Thoracic aorta (tissue), 2 donors: Measurements from ENCODE around the gene C11orf21. TPM values are rescaled to one million over a fixed set of nuclear protein-coding genes. Genes with fewer than 3 reads are reported as not detected.

Experiments used
- ATAC-seq: fragments of 150-250 bp; one replicate; pipeline ENCODE4 v1.8.0; 2017; ENCODE audit warnings: low read depth; ENCODE audit not compliant: insufficient number of reproducible peaks, low FRiP score
- DNase-seq: peaks from one replicate; pipeline ENCODE4 v3.0.0-alpha.2; 2020; ENCODE audit warnings: low spot score
- H3K27ac ChIP-seq, 2 donors: fragments of 200-600 bp; sonication (generic); 1 replicate in 1 of 2; 2 replicates in 1 of 2; pipeline ENCODE4 v1.5.1; 2016; ENCODE audit warnings: mild to moderate bottlenecking in 2 of 2, moderate library complexity in 2 of 2
- H3K27me3 ChIP-seq: fragments of 200-600 bp; sonication (generic); replicated peaks from 2 replicates; pipeline ENCODE4 v1.6.0; 2016; ENCODE audit warnings: mild to moderate bottlenecking; ENCODE audit not compliant: insufficient read depth
- H3K36me3 ChIP-seq: fragments of 200-600 bp; sonication (generic); one replicate; pipeline ENCODE4 v1.5.1; 2016
- H3K4me1 ChIP-seq, 2 donors: fragments of 200-600 bp; sonication (generic); 1 replicate in 1 of 2; 2 replicates in 1 of 2; pipeline versions ENCODE4 v1.5.1 to v1.6.0; 2016; ENCODE audit warnings: low read depth in 2 of 2, mild to moderate bottlenecking in 1 of 2; ENCODE audit not compliant: control insufficient read depth in 1 of 2
- H3K4me3 ChIP-seq: fragments of 200-600 bp; sonication (generic); 2 replicates; pipeline ENCODE4 v1.5.1; 2016; ENCODE audit warnings: mild to moderate bottlenecking
- H3K9me3 ChIP-seq: fragments of 200-600 bp; sonication (generic); 2 replicates; pipeline ENCODE4 v1.5.1; 2016
- total RNA-seq, 2 donors: library from RNA; depleted of rRNA; stranded (reverse); fragments of >200 nt; gene quantifications; one replicate each; pipeline versions ENCODE4 v1.1.0 to v1.2.3, GENCODE V29; 2016
- TF ChIP-seq, protein P1 (sequence below): fragments of 200-600 bp; sonication (generic); IDR thresholded peaks from one replicate; pipeline ENCODE4 v1.5.1; 2019; ENCODE audit warnings: antibody characterized with exemption

C11orf21 gene
- total RNA-seq, 2 donors from 2014 or later = 1.1 to 4.3 TPM

DNA sequence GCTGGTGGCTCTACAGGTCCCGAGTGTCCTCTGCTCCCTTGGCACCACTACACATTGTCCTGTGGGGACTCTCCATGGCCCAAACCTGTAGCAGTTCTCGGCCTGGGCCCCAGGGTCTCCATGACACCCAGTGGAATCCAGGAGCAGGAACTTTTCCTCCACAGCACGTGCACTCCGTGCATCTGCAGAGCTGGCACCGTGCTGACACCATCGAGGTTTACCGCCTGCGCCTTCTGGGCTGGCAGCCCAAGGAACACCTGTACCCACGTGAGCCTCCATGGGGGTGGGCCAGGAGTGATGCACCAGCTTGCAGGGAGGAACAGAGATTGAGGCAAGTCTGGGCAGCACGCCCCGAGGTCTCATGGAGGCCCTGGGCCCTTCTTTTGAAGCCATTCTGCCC, 25.3 kb upstream of the C11orf21 start:
- DNase-seq = no peak
- ATAC-seq = no peak
- TF ChIP-seq, protein P1, sequence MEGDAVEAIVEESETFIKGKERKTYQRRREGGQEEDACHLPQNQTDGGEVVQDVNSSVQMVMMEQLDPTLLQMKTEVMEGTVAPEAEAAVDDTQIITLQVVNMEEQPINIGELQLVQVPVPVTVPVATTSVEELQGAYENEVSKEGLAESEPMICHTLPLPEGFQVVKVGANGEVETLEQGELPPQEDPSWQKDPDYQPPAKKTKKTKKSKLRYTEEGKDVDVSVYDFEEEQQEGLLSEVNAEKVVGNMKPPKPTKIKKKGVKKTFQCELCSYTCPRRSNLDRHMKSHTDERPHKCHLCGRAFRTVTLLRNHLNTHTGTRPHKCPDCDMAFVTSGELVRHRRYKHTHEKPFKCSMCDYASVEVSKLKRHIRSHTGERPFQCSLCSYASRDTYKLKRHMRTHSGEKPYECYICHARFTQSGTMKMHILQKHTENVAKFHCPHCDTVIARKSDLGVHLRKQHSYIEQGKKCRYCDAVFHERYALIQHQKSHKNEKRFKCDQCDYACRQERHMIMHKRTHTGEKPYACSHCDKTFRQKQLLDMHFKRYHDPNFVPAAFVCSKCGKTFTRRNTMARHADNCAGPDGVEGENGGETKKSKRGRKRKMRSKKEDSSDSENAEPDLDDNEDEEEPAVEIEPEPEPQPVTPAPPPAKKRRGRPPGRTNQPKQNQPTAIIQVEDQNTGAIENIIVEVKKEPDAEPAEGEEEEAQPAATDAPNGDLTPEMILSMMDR = no peak
- Histone ChIP-seq H3K27me3 (no peaks in the 10 kb centered on the region), H3K27ac (no peak overlapping the region), H3K4me1 (peaks cover 0 to 5% of the 10 kb centered on the region in 2 donors), H3K9me3 (no peaks in the 10 kb centered on the region), H3K36me3 (no peaks in the 10 kb centered on the region), H3K4me3 (no peak overlapping the region)

DNA sequence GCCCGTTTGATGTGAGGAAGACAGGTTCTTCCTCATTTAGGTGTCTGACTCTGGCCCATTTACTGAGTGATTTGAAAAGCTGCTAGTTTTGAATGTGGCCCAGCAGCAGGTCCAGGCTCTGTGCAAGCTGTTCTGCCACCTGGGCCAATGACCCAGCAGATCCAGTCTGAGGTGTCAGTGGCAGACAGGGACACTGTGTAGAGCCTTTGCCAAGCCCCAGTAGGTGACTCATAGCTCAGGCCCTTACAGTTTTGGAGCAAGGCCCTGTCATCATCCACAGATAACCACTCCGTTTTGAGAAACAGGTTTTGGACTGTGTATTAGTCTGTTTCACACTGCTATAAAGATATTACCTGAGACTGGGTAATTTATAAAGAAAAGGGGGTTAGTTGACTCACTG, 24.0 kb upstream of the C11orf21 start:
- H3K4me1 ChIP-seq = peaks cover 0 to 5% of the 10 kb centered on the region in 2 donors
- H3K36me3 ChIP-seq = no peaks in the 10 kb centered on the region
- TF ChIP-seq, protein P1 = no peak
- ATAC-seq (no peak), DNase-seq (no peak)
- no peak overlapping the region for H3K4me3 ChIP-seq
- H3K9me3 ChIP-seq = no peaks in the 10 kb centered on the region
- no peak overlapping the region for H3K27ac ChIP-seq
- H3K27me3 ChIP-seq = no peaks in the 10 kb centered on the region

DNA sequence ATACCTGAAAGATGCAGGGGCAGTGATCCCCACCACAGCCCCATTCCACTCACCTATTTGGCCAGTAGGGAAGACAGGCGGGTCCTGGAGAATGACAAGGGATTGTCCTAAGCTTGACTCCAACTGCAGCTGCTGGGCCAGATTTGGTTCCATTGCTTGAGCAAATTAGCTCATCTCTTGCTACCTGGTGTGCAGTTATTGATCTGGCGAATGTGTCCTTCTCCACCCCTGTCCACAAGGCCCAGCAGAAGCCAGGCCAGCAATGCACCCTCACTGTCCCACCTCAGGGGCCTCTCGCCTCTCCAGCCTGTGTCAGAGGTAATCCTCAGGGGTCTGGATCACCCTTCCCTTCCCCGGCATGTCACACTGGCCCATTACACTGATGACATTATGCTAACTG, 23.4 kb upstream of the C11orf21 start:
- TF ChIP-seq, protein P1 = no peak
- no peak for DNase-seq

DNA sequence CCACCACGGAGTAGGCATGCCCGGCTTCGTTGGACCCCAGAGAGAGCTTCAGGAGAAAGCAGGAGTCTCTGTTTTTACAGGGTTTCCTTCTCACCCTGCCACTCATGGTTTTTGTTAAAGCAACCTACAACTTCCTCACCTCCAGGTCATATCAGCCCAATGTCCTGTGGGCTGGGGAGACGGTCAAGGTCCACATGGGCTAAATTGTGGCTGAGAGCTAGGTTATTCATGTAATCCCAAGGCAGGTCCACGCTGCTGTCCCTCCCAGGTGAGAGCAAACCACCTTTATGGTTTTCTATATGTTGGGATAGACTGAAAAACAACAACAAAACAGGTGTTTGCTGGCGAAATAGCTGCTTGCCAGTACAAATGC, 19.6 kb upstream of the C11orf21 start:
- ATAC-seq (no peak), DNase-seq (no peak)

More for the DNA sequence above, 23.4 kb upstream of the C11orf21 start:
- H3K27ac ChIP-seq = no peak overlapping the region
- H3K36me3 ChIP-seq = no peaks in the 10 kb centered on the region
- H3K27me3 ChIP-seq = no peaks in the 10 kb centered on the region
- ATAC-seq = no peak
- no peak overlapping the region for H3K4me3 ChIP-seq
- H3K4me1 ChIP-seq = peaks cover 0 to 5% of the 10 kb centered on the region in 2 donors
- no peaks in the 10 kb centered on the region for H3K9me3 ChIP-seq

DNA sequence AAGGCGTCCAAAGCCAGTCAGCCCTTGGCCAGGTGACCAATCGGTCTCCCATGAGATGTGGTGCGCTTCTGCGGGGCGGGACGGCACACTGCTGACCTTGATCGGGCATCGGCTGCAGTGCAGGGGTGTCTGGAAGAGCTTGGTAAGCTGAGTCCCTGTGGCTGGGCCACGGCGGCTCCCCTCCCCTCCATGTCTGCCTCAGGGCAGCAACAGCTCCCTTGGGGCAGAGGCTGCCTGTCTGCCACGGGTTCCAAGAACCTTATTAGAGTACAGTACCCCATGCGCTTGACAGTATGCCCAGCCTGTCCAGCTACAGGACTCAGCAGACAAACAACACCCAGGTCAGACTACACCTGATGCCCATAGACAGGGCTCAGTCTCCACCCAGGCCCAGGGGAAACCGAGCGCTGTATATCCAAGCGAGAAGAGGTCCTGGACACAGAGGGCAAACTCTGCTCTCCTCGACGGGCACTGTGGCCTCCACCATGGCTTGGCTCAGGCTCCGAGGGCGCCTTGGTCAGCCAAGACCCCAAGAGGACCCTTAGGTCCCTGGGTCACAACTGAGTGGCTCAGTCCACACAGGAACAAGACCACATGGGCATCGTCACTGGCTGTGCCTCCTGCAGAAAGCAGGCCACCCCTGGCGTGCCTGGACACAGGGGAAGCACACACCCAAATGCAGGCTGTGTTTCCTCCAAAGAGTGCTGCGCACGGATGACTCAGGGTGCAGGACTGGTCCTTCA, 19.0 kb upstream of the C11orf21 start:
- peaks cover 0 to 4% of the 10 kb centered on the region in 2 donors for H3K4me1 ChIP-seq
- H3K4me3 ChIP-seq = no peak overlapping the region
- no peaks in the 10 kb centered on the region for H3K36me3 ChIP-seq
- TF ChIP-seq, protein P1 = no peak
- no peak for ATAC-seq
- no peaks in the 10 kb centered on the region for H3K9me3 ChIP-seq
- DNase-seq = no peak
- H3K27me3 ChIP-seq = no peaks in the 10 kb centered on the region
- H3K27ac ChIP-seq = no peak overlapping the region

More for the DNA sequence above, 19.6 kb upstream of the C11orf21 start:
- Histone ChIP-seq H3K4me3 (no peak overlapping the region), H3K36me3 (no peaks in the 10 kb centered on the region), H3K27ac (no peak overlapping the region), H3K27me3 (no peaks in the 10 kb centered on the region), H3K9me3 (no peaks in the 10 kb centered on the region), H3K4me1 (peaks cover 0 to 5% of the 10 kb centered on the region in 2 donors)
- TF ChIP-seq, protein P1 = no peak
